ENCODE results near the gene PARL. TPM values are rescaled to one million over a fixed set of nuclear protein-coding genes. Genes with fewer than 3 reads are reported as not detected.
"Not testable (repeated sequence)": the region's sequence is repeated elsewhere in the genome, so short reads cannot be mapped to it uniquely, and the experiment has no call there.

PARL gene
- total RNA-seq, 1 donor, result 25.0 TPM

GRCh38 chr3:183904833-183905780, 20.4 kb upstream of the PARL start:
- no peak for DNase-seq (ENCODE audit: low read depth in 2 of 3, low spot score in 2 of 3)

- DNase-seq (ENCODE audit: low read depth in 2 of 3, low spot score in 2 of 3), result peak in 1 of 3 donors; percentile 22
These were observed 13.3 kb upstream of the PARL start for GRCh38 chr3:183898028-183898431.

- DNase-seq (ENCODE audit: low read depth in 2 of 3, low spot score in 2 of 3), result no peak
These were observed 12.9 kb upstream of the PARL start for GRCh38 chr3:183897606-183898005.

- DNase-seq (ENCODE audit: low read depth in 2 of 3, low spot score in 2 of 3), result no peak
These were observed 11.9 kb upstream of the PARL start for GRCh38 chr3:183896610-183897009.

- DNase-seq (ENCODE audit: low read depth in 2 of 3, low spot score in 2 of 3), result no peak
These were observed 11.5 kb upstream of the PARL start for GRCh38 chr3:183896184-183896583.

- no peak for DNase-seq (ENCODE audit: low read depth in 2 of 3, low spot score in 2 of 3)
These were observed 11.1 kb upstream of the PARL start for GRCh38 chr3:183895774-183896173.

GRCh38 chr3:183895296-183895695, 10.6 kb upstream of the PARL start:
- peak; percentile 14 to 71 (median 48) for DNase-seq (ENCODE audit: low read depth in 2 of 3, low spot score in 2 of 3)

GRCh38 chr3:183892610-183893214, 8.0 kb upstream of the PARL start:
- DNase-seq (ENCODE audit: low read depth in 2 of 3, low spot score in 2 of 3), result no peak

GRCh38 chr3:183885766-183886165, 1.1 kb upstream of the PARL start:
- no peak for DNase-seq (ENCODE audit: low read depth in 2 of 3, low spot score in 2 of 3)

GRCh38 chr3:183884097-183884426, 618 bp downstream of the PARL start:
- peak in 1 of 3 donors; percentile 19 for DNase-seq (ENCODE audit: low read depth in 2 of 3, low spot score in 2 of 3)

- DNase-seq (ENCODE audit: low read depth in 2 of 3, low spot score in 2 of 3), result no peak
These were observed 1.2 kb downstream of the PARL start for GRCh38 chr3:183883291-183884096.

- no peak for DNase-seq (ENCODE audit: low read depth in 2 of 3, low spot score in 2 of 3)
These were observed 4.6 kb downstream of the PARL start for GRCh38 chr3:183880121-183880520.

- no peak for DNase-seq (ENCODE audit: low read depth in 2 of 3, low spot score in 2 of 3)
These were observed 5.4 kb downstream of the PARL start for GRCh38 chr3:183879243-183879642.

GRCh38 chr3:183878071-183878470, 6.6 kb downstream of the PARL start:
- DNase-seq (ENCODE audit: low read depth in 2 of 3, low spot score in 2 of 3), result peak in 2 of 3 donors; percentile 81 to 91

GRCh38 chr3:183877227-183877626, 7.5 kb downstream of the PARL start:
- DNase-seq (ENCODE audit: low read depth in 2 of 3, low spot score in 2 of 3), result not testable (repeated sequence)

- DNase-seq (ENCODE audit: low read depth in 2 of 3, low spot score in 2 of 3), result no peak
These were observed 9.3 kb downstream of the PARL start for GRCh38 chr3:183875411-183875810.

- DNase-seq (ENCODE audit: low read depth in 2 of 3, low spot score in 2 of 3), result no peak
These were observed 10.8 kb downstream of the PARL start for GRCh38 chr3:183873914-183874313.

- DNase-seq (ENCODE audit: low read depth in 2 of 3, low spot score in 2 of 3), result no peak
These were observed 13.1 kb downstream of the PARL start for GRCh38 chr3:183871541-183871940.

- DNase-seq (ENCODE audit: low read depth in 2 of 3, low spot score in 2 of 3), result no peak
These were observed 14.1 kb downstream of the PARL start for GRCh38 chr3:183870563-183870962.

- peak in 1 of 3 donors; percentile 25 for DNase-seq (ENCODE audit: low read depth in 2 of 3, low spot score in 2 of 3)
These were observed 15.9 kb downstream of the PARL start for GRCh38 chr3:183868796-183869195.

- no peak for DNase-seq (ENCODE audit: low read depth in 2 of 3, low spot score in 2 of 3)
These were observed 22.1 kb downstream of the PARL start for GRCh38 chr3:183862610-183863009.

Data from hematopoietic multipotent progenitor cell (in vitro differentiated cells).